K562 (cell line): Measurements from ENCODE around the gene XPR1. TPM values are rescaled to one million over a fixed set of nuclear protein-coding genes. Genes with fewer than 3 reads are reported as not detected.
A peak's percentile ranks its signal among the peaks of the same experiment; 100 is the strongest.

Experiments used
- ARID2 ChIP-seq: fragments of 450-650 bp; IDR thresholded peaks from 2 replicates; pipeline ENCODE4 v1.6.1; 2017; ENCODE audit warnings: antibody characterized with exemption, mild to moderate bottlenecking
- CBX8 ChIP-seq: fragments of 200-600 bp; sonication (generic); IDR thresholded peaks from 2 replicates; pipeline ENCODE4 v1.6.1; 2012; ENCODE audit warnings: borderline replicate concordance, mixed run types, low read depth, mild to moderate bottlenecking, moderate library complexity, mixed read lengths, low read length, control low read depth, inconsistent platforms; ENCODE audit not compliant: poor library complexity, severe bottlenecking; ENCODE audit errors: extremely low read depth
- CEBPG ChIP-seq, 3 experiments: fragments of 200-800 bp in 1 of 3; sonication (Bioruptor generic) in 1 of 3; sonication (generic) in 1 of 3; formaldehyde crosslinking in 1 of 3; IDR thresholded peaks in 2 of 3; conservative IDR thresholded peaks in 1 of 3; 2 replicates each; pipeline versions ENCODE4 v1.6.1 to v1.8.0; 2016 to 2022; ENCODE audit warnings: missing compliant biosample characterization in 2 of 3, missing genetic modification characterization in 2 of 3, mild to moderate bottlenecking in 1 of 3, missing genetic modification reagents in 1 of 3
- CHD2 ChIP-seq: IDR thresholded peaks from 2 replicates; pipeline ENCODE4 v1.6.1; 2011; ENCODE audit warnings: low read depth, low read length
- FOXJ2 ChIP-seq: fragments of 200-800 bp; sonication (Bioruptor generic); IDR thresholded peaks from 2 replicates; pipeline ENCODE4 v1.6.1; 2016; ENCODE audit warnings: missing genetic modification characterization, missing compliant biosample characterization
- HEY1 ChIP-seq: fragments of 250-450 bp; sonication (Bioruptor Pico); IDR thresholded peaks from 2 replicates; pipeline ENCODE4 v1.5.0; 2020; ENCODE audit warnings: mild to moderate bottlenecking, moderate library complexity, borderline replicate concordance
- MYBL2 ChIP-seq, 2 experiments: fragments of 450-650 bp in 1 of 2; sonication (generic) in 1 of 2; formaldehyde crosslinking in 1 of 2; IDR thresholded peaks; 2 replicates each; pipeline versions ENCODE4 v1.6.1 to v1.8.1; 2017 to 2022; ENCODE audit warnings: borderline replicate concordance in 1 of 2, inconsistent platforms in 1 of 2, low read depth in 1 of 2, mild to moderate bottlenecking in 1 of 2, missing genetic modification reagents in 1 of 2, moderate library complexity in 1 of 2
- NCOR1 ChIP-seq: fragments of 450-650 bp; IDR thresholded peaks from 2 replicates; pipeline ENCODE4 v1.6.1; 2016; ENCODE audit warnings: mild to moderate bottlenecking, moderate library complexity
- PHB ChIP-seq: fragments of 250-450 bp; sonication (Bioruptor Pico); IDR thresholded peaks from 2 replicates; pipeline ENCODE4 v1.5.0; 2021
- RB1 ChIP-seq: fragments of 450-650 bp; IDR thresholded peaks from 2 replicates; pipeline ENCODE4 v1.6.1; 2017; ENCODE audit warnings: low read depth, mild to moderate bottlenecking
- RFX1 ChIP-seq: fragments of 450-650 bp; IDR thresholded peaks from 2 replicates; pipeline ENCODE4 v1.6.1; 2016; ENCODE audit warnings: mild to moderate bottlenecking, moderate library complexity
- RNF2 ChIP-seq: sonication (generic); IDR thresholded peaks from 2 replicates; pipeline ENCODE4 v1.6.1; 2016
- TOE1 ChIP-seq, 2 experiments: fragments of 450-650 bp in 1 of 2; sonication (generic) in 1 of 2; formaldehyde crosslinking in 1 of 2; IDR thresholded peaks; 2 replicates each; pipeline versions ENCODE4 v1.7.1 to v1.8.0; 2016 to 2022; ENCODE audit warnings: borderline replicate concordance in 2 of 2, mild to moderate bottlenecking in 2 of 2, antibody characterized with exemption in 1 of 2, inconsistent platforms in 1 of 2, low read depth in 1 of 2, missing genetic modification reagents in 1 of 2, moderate library complexity in 1 of 2
- TSC22D4 ChIP-seq: fragments of 450-650 bp; IDR thresholded peaks from 2 replicates; pipeline ENCODE4 v1.6.1; 2016; ENCODE audit warnings: missing genetic modification characterization, missing biosample characterization, control low read depth
- ZNF282 ChIP-seq: sonication (generic); formaldehyde crosslinking; IDR thresholded peaks from 2 replicates; pipeline ENCODE4 v1.8.1; 2023; ENCODE audit warnings: missing genetic modification reagents
- ZNF436 ChIP-seq: fragments of 250-450, 450-650 bp; sonication (Bioruptor Pico); formaldehyde crosslinking; IDR thresholded peaks from 2 replicates; pipeline ENCODE4 v1.7.0; 2020; ENCODE audit warnings: mild to moderate bottlenecking
- ZNF780A ChIP-seq: fragments of 250-450 bp; sonication (Bioruptor Pico); IDR thresholded peaks from 2 replicates; pipeline ENCODE4 v1.5.0; 2021; ENCODE audit warnings: mild to moderate bottlenecking
- polyA plus RNA-seq, 8 experiments: library from polyadenylated mRNA; depleted of rRNA in 4 of 8; stranded (reverse) in 5 of 8; unstranded in 3 of 8; fragments of >200 nt; fragmentation: Nextera tagmentation in 2 of 8; fragmentation: Illumina TruSeq in 1 of 8; extraction: Ambion mirVana in 2 of 8; extraction: Trizol in 1 of 8; gene quantifications; 2 replicates each; pipeline versions ENCODE4 v1.2.1 to v1.2.3, GENCODE V29; 2011 to 2014; ENCODE audit warnings: inconsistent platforms in 1 of 8, missing spikeins in 1 of 8
- total RNA-seq, 7 experiments: library from RNA; depleted of rRNA in 6 of 7; stranded (reverse); fragments of >200 nt in 6 of 7; fragmentation: Illumina TruSeq in 2 of 7; extraction: Trizol in 2 of 7; gene quantifications; 2 replicates each; pipeline versions ENCODE4 v1.2.1 to v1.2.3, GENCODE V29; 2011 to 2021; ENCODE audit warnings: low replicate concordance in 1 of 7
- TF ChIP-seq, protein P1 (sequence below): fragments of 250-450 bp; sonication (Bioruptor Pico); IDR thresholded peaks from 2 replicates; pipeline ENCODE4 v1.4.0; 2020; ENCODE audit warnings: mild to moderate bottlenecking, moderate library complexity
- TF ChIP-seq, protein P2 (sequence below), 2 experiments: IDR thresholded peaks; 2 replicates each; pipeline ENCODE4 v1.6.1; 2011; ENCODE audit warnings: borderline replicate concordance in 1 of 2, control low read depth in 1 of 2, low read depth in 1 of 2, low read length in 1 of 2, mild to moderate bottlenecking in 1 of 2, mixed read lengths in 1 of 2, moderate library complexity in 1 of 2; ENCODE audit not compliant: insufficient read depth in 1 of 2, insufficient read length in 1 of 2, poor library complexity in 1 of 2, severe bottlenecking in 1 of 2; ENCODE audit errors: extremely low read depth in 1 of 2
- TF ChIP-seq, protein P3 (sequence below), 2 experiments: fragments of 250-450 bp in 1 of 2; fragments of 450-650 bp in 1 of 2; sonication (Bioruptor Pico) in 1 of 2; IDR thresholded peaks; 2 replicates each; pipeline versions ENCODE4 v1.6.1 to v1.8.0; 2016 to 2021; ENCODE audit warnings: mild to moderate bottlenecking in 2 of 2, moderate library complexity in 2 of 2, missing compliant biosample characterization in 1 of 2, missing genetic modification characterization in 1 of 2
- TF ChIP-seq, protein P4 (sequence below): fragments of 250-450 bp; sonication (Bioruptor Pico); IDR thresholded peaks from 2 replicates; pipeline ENCODE4 v1.5.1; 2021; ENCODE audit warnings: mild to moderate bottlenecking

The XPR1 gene
- total and polyA plus RNA-seq, 9 of the 15 experiments (the other 6 are each of a cell fraction or from before 2014, with no cell fraction given): 3.0 to 66.2 (median 38.6) TPM

DNA sequence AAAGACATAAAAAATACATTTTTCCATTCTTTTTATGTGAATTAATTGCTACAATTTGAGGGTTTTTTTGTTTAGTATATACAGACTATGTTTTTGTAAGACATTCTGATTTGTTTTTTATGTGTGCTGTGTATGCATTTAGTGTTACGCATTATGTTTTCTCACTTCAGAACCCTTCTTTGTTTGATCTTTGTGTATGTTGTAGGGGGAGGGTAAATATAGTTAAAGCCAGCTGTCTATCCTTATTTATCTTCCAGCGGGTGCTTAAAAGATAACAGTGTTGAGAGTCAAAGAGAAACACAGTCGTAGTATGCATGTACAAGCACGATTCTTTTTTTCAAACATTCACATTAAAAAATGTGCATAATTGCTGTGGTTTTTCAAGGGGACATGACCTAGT lies 183.4 kb downstream of the XPR1 start (continued):
- TF ChIP-seq CBX8 (no peak), RFX1 (no peak), TOE1 (IDR thresholded peaks at IDR 0.05; ENCODE audit: borderline replicate concordance) (no peak), TOE1 (CRISPR knock-in tag; IDR thresholded peaks at IDR 0.05; ENCODE audit: borderline replicate concordance, low read depth) (no peak), TSC22D4 (tag) (no peak), MYBL2 (IDR thresholded peaks at IDR 0.05; ENCODE audit: low read depth) (no peak), MYBL2 (CRISPR knock-in tag; IDR thresholded peaks at IDR 0.05; ENCODE audit: borderline replicate concordance) (no peak), RB1 (no peak), PHB (CRISPR knock-in tag) (no peak), FOXJ2 (tag) (peak; percentile 63; the same call in 1 of the 2 replicates), NCOR1 (peak; percentile 68), RNF2 (0 out of 2 replicates have a peak, but pooled peaks have one; percentile 17), ZNF780A (CRISPR knock-in tag) (no peak), HEY1 (CRISPR knock-in tag) (no peak), ZNF282 (no peak), CEBPG (CRISPR knock-in tag; IDR thresholded peaks at IDR 0.05) (no peak), CEBPG (tag; conservative IDR thresholded peaks at IDR 0.05 in 1 of 2, IDR thresholded peaks at IDR 0.05 in 1 of 2) (no peak), ARID2 (no peak), ZNF436 (no peak), CHD2 (no peak)
- TF ChIP-seq, protein P1, sequence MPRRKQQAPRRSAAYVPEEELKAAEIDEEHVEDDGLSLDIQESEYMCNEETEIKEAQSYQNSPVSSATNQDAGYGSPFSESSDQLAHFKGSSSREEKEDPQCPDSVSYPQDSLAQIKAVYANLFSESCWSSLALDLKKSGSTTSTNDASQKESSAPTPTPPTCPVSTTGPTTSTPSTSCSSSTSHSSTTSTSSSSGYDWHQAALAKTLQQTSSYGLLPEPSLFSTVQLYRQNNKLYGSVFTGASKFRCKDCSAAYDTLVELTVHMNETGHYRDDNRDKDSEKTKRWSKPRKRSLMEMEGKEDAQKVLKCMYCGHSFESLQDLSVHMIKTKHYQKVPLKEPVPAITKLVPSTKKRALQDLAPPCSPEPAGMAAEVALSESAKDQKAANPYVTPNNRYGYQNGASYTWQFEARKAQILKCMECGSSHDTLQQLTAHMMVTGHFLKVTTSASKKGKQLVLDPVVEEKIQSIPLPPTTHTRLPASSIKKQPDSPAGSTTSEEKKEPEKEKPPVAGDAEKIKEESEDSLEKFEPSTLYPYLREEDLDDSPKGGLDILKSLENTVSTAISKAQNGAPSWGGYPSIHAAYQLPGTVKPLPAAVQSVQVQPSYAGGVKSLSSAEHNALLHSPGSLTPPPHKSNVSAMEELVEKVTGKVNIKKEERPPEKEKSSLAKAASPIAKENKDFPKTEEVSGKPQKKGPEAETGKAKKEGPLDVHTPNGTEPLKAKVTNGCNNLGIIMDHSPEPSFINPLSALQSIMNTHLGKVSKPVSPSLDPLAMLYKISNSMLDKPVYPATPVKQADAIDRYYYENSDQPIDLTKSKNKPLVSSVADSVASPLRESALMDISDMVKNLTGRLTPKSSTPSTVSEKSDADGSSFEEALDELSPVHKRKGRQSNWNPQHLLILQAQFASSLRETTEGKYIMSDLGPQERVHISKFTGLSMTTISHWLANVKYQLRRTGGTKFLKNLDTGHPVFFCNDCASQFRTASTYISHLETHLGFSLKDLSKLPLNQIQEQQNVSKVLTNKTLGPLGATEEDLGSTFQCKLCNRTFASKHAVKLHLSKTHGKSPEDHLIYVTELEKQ: no peak
- TF ChIP-seq, protein P2, sequence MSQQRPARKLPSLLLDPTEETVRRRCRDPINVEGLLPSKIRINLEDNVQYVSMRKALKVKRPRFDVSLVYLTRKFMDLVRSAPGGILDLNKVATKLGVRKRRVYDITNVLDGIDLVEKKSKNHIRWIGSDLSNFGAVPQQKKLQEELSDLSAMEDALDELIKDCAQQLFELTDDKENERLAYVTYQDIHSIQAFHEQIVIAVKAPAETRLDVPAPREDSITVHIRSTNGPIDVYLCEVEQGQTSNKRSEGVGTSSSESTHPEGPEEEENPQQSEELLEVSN (IDR thresholded peaks at IDR 0.05; ENCODE audit: borderline replicate concordance in 1 of 2, extremely low read depth in 1 of 2, insufficient read depth in 1 of 2, insufficient read length in 1 of 2, low read depth in 1 of 2, low read length in 1 of 2, poor library complexity in 1 of 2, severe bottlenecking in 1 of 2): no peak
- TF ChIP-seq, protein P3, sequence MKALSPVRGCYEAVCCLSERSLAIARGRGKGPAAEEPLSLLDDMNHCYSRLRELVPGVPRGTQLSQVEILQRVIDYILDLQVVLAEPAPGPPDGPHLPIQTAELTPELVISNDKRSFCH (CRISPR knock-in tag; IDR thresholded peaks at IDR 0.05): no peak
- TF ChIP-seq, protein P3 (tag; IDR thresholded peaks at IDR 0.05): no peak
- TF ChIP-seq, protein P4, sequence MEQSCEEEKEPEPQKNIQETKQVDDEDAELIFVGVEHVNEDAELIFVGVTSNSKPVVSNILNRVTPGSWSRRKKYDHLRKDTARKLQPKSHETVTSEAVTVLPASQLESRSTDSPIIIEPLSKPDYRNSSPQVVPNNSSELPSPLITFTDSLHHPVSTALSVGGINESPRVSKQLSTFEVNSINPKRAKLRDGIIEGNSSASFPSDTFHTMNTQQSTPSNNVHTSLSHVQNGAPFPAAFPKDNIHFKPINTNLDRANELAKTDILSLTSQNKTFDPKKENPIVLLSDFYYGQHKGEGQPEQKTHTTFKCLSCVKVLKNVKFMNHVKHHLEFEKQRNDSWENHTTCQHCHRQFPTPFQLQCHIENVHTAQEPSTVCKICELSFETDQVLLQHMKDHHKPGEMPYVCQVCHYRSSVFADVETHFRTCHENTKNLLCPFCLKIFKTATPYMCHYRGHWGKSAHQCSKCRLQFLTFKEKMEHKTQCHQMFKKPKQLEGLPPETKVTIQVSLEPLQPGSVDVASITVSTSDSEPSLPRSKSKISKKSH (CRISPR knock-in tag): no peak
